ENCODE measurements around the gene ATP6V0E2.
A peak's percentile ranks its signal among the peaks of the same experiment; 100 is the strongest.
"Not testable (repeated sequence)": the region's sequence is repeated elsewhere in the genome, so short reads cannot be mapped to it uniquely, and the experiment has no call there.

The ATP6V0E2 gene

GRCh38 chr7:149880638-149881311 is 7.0 kb downstream of the ATP6V0E2 start:
- no peak for DNase-seq

- DNase-seq = no peak
Measured at GRCh38 chr7:149881328-149882247, 7.8 kb downstream of the ATP6V0E2 start.

GRCh38 chr7:149882248-149883047 is 8.7 kb downstream of the ATP6V0E2 start:
- DNase-seq = no peak

GRCh38 chr7:149883048-149883438 is 9.3 kb downstream of the ATP6V0E2 start:
- DNase-seq = no peak

GRCh38 chr7:149883452-149883861 is 9.7 kb downstream of the ATP6V0E2 start:
- DNase-seq = peak; percentile 18

- DNase-seq = no peak
Measured at GRCh38 chr7:149884016-149884415, 10.2 kb downstream of the ATP6V0E2 start.

- DNase-seq = no peak
Measured at GRCh38 chr7:149884541-149884940, 10.8 kb downstream of the ATP6V0E2 start.

GRCh38 chr7:149885191-149886017 is 11.6 kb downstream of the ATP6V0E2 start:
- no peak for DNase-seq

GRCh38 chr7:149886018-149886415 is 12.2 kb downstream of the ATP6V0E2 start:
- no peak for DNase-seq

GRCh38 chr7:149887311-149887710 is 13.5 kb downstream of the ATP6V0E2 start:
- no peak for DNase-seq

- DNase-seq = not testable (repeated sequence)
Measured at GRCh38 chr7:149890715-149891114, 16.9 kb downstream of the ATP6V0E2 start.

- DNase-seq = not testable (repeated sequence)
Measured at GRCh38 chr7:149894957-149895356, 21.2 kb downstream of the ATP6V0E2 start.

- not testable (repeated sequence) for DNase-seq
Measured at GRCh38 chr7:149907776-149908376, 34.1 kb downstream of the ATP6V0E2 start.

GRCh38 chr7:149910219-149910618 is 36.5 kb downstream of the ATP6V0E2 start:
- not testable (repeated sequence) for DNase-seq

- not testable (repeated sequence) for DNase-seq
Measured at GRCh38 chr7:149912126-149912525, 38.4 kb downstream of the ATP6V0E2 start.

- DNase-seq = not testable (repeated sequence)
Measured at GRCh38 chr7:149926414-149926813, 52.6 kb downstream of the ATP6V0E2 start.
